Colonic mucosa (tissue), 4 donors: ENCODE measurements around the gene CHADL. TPM values are rescaled to one million over a fixed set of nuclear protein-coding genes. Genes with fewer than 3 reads are reported as not detected.
A peak's percentile ranks its signal among the peaks of the same experiment; 100 is the strongest.
"Not testable (repeated sequence)": the region's sequence is repeated elsewhere in the genome, so short reads cannot be mapped to it uniquely, and the experiment has no call there.

ENCODE experiments used
- DNase-seq: peaks from one replicate; pipeline ENCODE4 v3.0.0-alpha.2; 2020
- H3K27ac ChIP-seq: fragments of 200-600 bp; one replicate; pipeline ENCODE4 v1.8.0; 2021
- H3K27me3 ChIP-seq: fragments of 200-600 bp; one replicate; pipeline ENCODE4 v1.8.0; 2021
- H3K36me3 ChIP-seq: fragments of 200-600 bp; one replicate; pipeline ENCODE4 v1.8.0; 2021
- H3K4me1 ChIP-seq: fragments of 200-600 bp; one replicate; pipeline ENCODE4 v1.8.0; 2021; ENCODE audit warnings: mild to moderate bottlenecking
- H3K4me3 ChIP-seq: fragments of 200-600 bp; one replicate; pipeline ENCODE4 v1.8.0; 2021
- H3K9ac ChIP-seq, 2 donors: one replicate each; pipeline ENCODE4 v1.7.0; 2013; ENCODE audit warnings: control low read depth in 2 of 2, low read depth in 2 of 2, low read length in 2 of 2
- H3K9me3 ChIP-seq: fragments of 200-600 bp; one replicate; pipeline ENCODE4 v1.8.0; 2021
- intact Hi-C: fragments of 100-400 bp; cut with DNase I; formaldehyde crosslinking; loops from one replicate; pipeline ENCODE4 v1.14.1; 2022
- microRNA-seq: library from miRNA; unstranded; fragments of <30 nt; microRNA quantifications from one replicate; pipeline ENCODE4, GENCODE V29; 2019
- total RNA-seq, 2 donors: library from RNA; stranded (reverse); fragmentation: NEBNext Ultra II Directional in 1 of 2; extraction: Animal tissue kit (Norgen Biotek cat#: 25700) in 1 of 2; gene quantifications; one replicate each; pipeline ENCODE4 v1.2.1, GENCODE V29; 2021
- TF ChIP-seq, protein P1 (sequence below): fragments of 200-600 bp; IDR thresholded peaks from one replicate; pipeline ENCODE4 v1.8.0; 2022; ENCODE audit warnings: antibody characterized with exemption, mild to moderate bottlenecking
- donor health status: healthy.
- donor health status: DM: no; HTN: no; CAD: no.
- donor health status: DM: no; HTN: no; CAD: no.

Gene CHADL
- total RNA-seq, 2 donors from 2014 or later: 0.62 to 1.8 TPM

DNA sequence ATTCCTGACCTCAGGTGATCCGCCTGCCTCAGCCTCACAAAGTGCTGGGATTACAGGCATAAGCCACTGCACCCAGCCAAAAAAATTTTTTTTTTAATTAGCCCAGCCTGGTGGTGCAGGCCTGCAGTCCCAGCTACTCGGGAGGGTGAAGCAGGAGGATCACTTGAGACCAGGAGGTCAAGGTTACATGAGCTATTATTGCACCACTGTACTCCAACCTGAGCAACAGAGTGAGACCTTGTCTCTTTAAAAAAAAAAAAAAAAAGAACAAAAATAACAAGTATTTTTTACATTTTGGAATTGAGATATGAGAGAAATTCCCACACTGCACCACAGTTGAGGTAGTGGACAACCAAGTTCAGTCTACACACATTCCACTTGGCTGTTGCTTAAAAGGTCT is 49.3 kb downstream of the CHADL start:
- DNase-seq: no peak
- no peaks in the 10 kb centered on the region for H3K27me3 ChIP-seq
- intact Hi-C loops: no loop called here
- TF ChIP-seq, protein P1, sequence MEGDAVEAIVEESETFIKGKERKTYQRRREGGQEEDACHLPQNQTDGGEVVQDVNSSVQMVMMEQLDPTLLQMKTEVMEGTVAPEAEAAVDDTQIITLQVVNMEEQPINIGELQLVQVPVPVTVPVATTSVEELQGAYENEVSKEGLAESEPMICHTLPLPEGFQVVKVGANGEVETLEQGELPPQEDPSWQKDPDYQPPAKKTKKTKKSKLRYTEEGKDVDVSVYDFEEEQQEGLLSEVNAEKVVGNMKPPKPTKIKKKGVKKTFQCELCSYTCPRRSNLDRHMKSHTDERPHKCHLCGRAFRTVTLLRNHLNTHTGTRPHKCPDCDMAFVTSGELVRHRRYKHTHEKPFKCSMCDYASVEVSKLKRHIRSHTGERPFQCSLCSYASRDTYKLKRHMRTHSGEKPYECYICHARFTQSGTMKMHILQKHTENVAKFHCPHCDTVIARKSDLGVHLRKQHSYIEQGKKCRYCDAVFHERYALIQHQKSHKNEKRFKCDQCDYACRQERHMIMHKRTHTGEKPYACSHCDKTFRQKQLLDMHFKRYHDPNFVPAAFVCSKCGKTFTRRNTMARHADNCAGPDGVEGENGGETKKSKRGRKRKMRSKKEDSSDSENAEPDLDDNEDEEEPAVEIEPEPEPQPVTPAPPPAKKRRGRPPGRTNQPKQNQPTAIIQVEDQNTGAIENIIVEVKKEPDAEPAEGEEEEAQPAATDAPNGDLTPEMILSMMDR: no peak
- no peaks in the 10 kb centered on the region for H3K9me3 ChIP-seq
- H3K4me1 ChIP-seq: no peaks in the 10 kb centered on the region
- no peak overlapping the region for H3K27ac ChIP-seq
- no peaks in the 10 kb centered on the region for H3K36me3 ChIP-seq
- no peak overlapping the region for H3K9ac ChIP-seq
- no peak overlapping the region for H3K4me3 ChIP-seq

- no peak for DNase-seq
- H3K4me3 ChIP-seq: no peak overlapping the region
- H3K27me3 ChIP-seq: no peaks in the 10 kb centered on the region
- H3K9ac ChIP-seq: no peak overlapping the region
- intact Hi-C loops: no loop called here
- TF ChIP-seq, protein P1: no peak
- H3K36me3 ChIP-seq: no peaks in the 10 kb centered on the region
- H3K9me3 ChIP-seq: no peaks in the 10 kb centered on the region
- H3K27ac ChIP-seq: no peak overlapping the region
- H3K4me1 ChIP-seq: no peaks in the 10 kb centered on the region
Observed at GRCh38 chr22:41184679-41185078, 56.1 kb downstream of the CHADL start.

DNA sequence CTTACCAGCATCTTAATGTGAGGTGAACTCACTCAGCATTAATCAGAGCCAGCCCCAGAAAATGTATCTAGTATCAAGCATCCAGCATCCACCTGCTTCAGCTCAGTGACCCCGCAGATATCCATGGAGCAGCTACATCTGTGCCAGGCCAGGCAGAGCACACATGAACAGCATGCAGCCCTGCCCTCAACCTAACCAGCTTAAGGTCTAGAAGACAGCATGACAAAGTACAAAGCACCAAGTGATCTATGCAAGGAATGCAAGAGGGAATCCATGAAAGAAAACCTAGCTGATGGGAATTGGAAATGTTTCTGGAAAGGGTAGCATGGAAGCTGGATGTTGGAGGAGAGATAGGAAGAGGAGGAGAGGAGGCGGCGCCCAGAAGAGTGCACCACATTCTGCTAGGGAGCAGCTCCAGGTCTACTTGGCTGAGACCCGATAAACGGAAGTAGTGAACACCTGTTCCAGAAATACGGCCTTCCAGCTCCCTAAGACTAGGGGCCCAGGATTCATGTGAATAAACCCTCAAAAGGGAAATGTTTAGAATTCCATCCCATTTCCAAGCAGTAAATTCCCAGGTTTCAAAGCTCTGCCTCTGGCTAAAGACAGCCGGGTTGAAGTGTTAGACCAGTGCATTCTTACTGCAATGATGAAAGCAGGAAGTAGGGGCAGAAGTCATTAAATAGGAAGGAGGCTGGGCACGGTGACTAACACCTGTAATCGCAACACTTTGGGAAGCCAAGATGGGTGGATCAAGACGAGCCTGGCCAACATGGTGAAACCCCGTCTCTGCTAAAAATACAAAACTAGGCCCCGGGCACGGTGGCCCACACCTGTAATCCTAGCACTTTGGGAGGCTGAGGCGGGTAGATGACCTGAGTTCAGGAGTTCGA is 59.1 kb downstream of the CHADL start:
- Histone ChIP-seq H3K4me3 (no peak overlapping the region), H3K4me1 (no peaks in the 10 kb centered on the region), H3K27ac (peak overlapping the region; percentile 43), H3K9ac (peak overlapping the region in 1 of 2 donors; percentile 40), H3K36me3 (peaks cover 11% of the 10 kb centered on the region), H3K27me3 (no peaks in the 10 kb centered on the region), H3K9me3 (no peaks in the 10 kb centered on the region)
- TF ChIP-seq, protein P1: no peak
- intact Hi-C loops: no loop called here
- DNase-seq: no peak

GRCh38 chr22:41180926-41181325 is 59.8 kb downstream of the CHADL start:
- Histone ChIP-seq H3K4me1 (no peaks in the 10 kb centered on the region), H3K27me3 (no peaks in the 10 kb centered on the region), H3K9me3 (no peaks in the 10 kb centered on the region), H3K27ac (no peak overlapping the region), H3K9ac (no peak overlapping the region), H3K36me3 (peaks cover 16% of the 10 kb centered on the region), H3K4me3 (no peak overlapping the region)
- no peak for DNase-seq
- TF ChIP-seq, protein P1: no peak
- intact Hi-C loops: no loop called here

DNA sequence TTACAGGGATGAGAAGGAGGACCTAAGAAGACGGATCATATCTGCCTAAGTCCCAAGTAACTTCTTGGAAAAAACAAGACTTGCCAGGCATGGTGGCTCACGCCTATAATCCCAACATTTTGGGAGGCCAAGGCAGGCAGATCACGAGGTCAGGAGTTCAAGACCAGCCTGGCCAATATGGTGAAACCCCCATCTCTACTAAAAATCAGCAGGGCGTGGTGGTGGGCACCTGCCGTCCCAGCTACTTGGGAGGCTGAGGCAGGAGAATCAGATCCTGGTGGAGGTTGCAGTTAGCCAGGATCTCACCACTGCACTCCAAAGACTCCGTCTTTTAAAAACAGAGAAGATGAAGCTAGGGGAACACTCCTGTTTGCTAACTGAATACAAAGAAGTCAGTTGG is 60.4 kb downstream of the CHADL start:
- H3K9me3 ChIP-seq, intact Hi-C loops, H3K4me1 ChIP-seq, H3K27me3 ChIP-seq, H3K27ac ChIP-seq, DNase-seq, H3K4me3 ChIP-seq, H3K9ac ChIP-seq: not testable (repeated sequence)
- H3K36me3 ChIP-seq: peaks cover 16% of the 10 kb centered on the region

Small RNAs within 50 kb of the gene (microRNA-seq; reads per million reads assigned to microRNA genes)
- gene MIR6889: not detected

Other genes with a start within 250 kb of the CHADL start
- 10 to 100 TPM; 59.5 to 65.7 TPM for gene EP300, start 148.3 kb downstream of the CHADL start, total RNA-seq
- 10 to 100 TPM; 13.2 to 27.9 TPM for gene L3MBTL2, start 35.6 kb downstream of the CHADL start, total RNA-seq
- gene RANGAP1, start 45.3 kb upstream of the CHADL start, total RNA-seq: 100 to 1,000 TPM in 1 of 2 donors, 10 to 100 TPM in 1; 35.5 to 124 TPM
- gene ZC3H7B, start 60.6 kb upstream of the CHADL start, total RNA-seq: 10 to 100 TPM; 35.2 to 51.7 TPM
- 10 to 100 TPM; 12.7 to 28.9 TPM for gene TEF, start 141.0 kb upstream of the CHADL start, total RNA-seq
- gene TOB2, start 205.9 kb upstream of the CHADL start, total RNA-seq: 10 to 100 TPM; 63.2 to 66.1 TPM
- 10 to 100 TPM; 39.5 to 55.0 TPM for gene PHF5A, start 227.8 kb upstream of the CHADL start, total RNA-seq
- gene ACO2, start 228.2 kb upstream of the CHADL start, total RNA-seq: 100 to 1,000 TPM; 254 to 268 TPM